ENCODE measurements around the gene NDOR1. TPM values are rescaled to one million over a fixed set of nuclear protein-coding genes. Genes with fewer than 3 reads are reported as not detected.

The NDOR1 gene
- total RNA-seq, 1 experiment from 2014 or later = 27.7 TPM

GRCh38 chr9:137227054-137227852, 21.8 kb downstream of the NDOR1 start, which contains the start of gene RNF224:
Gene RNF224, plus strand, starts transcription at chr9:137227502. Its CDS starts 834 bp downstream, at chr9:137228336.
- POLR2A ChIA-PET (ENCODE audit: unreplicated experiment) = interaction anchor here (0.5 to 1.6 kb wide), 7 partner anchors 13 to 317 kb away, joined by 3 to 12 read pairs (median 4); partner anchors contain the start of gene TUBB4B
- H3K4me2 ChIP-seq = peak within 1 kb of the TSS; percentile 99
- H3K27ac ChIP-seq = peak within 1 kb of the TSS; percentile 79
- H3K27me3 ChIP-seq (ENCODE audit: insufficient read depth, low read depth) = no peaks in the 10 kb centered on the region
- H3F3A ChIP-seq (ENCODE audit: insufficient read depth, low read depth) = peaks cover 44% of the 10 kb centered on the region
- H3K9me2 ChIP-seq (ENCODE audit: insufficient read depth) = no peaks in the 10 kb centered on the region
- DNase-seq = peak; percentile 88 to 99
- intact Hi-C loops (cut with micrococcal nuclease; ENCODE audit: unreplicated experiment) = loop anchor here (1.0 to 2.0 kb wide), 6 partner anchors 30 to 180 kb away; partner anchors contain the start of genes ANAPC2, NPDC1, SAPCD2 and SSNA1
- peaks cover 7% of the 10 kb centered on the region; the same call in 1 of the 2 replicates for H3K79me2 ChIP-seq (ENCODE audit: low read depth)
- no peaks in the 10 kb centered on the region for H3K9me3 ChIP-seq (ENCODE audit: insufficient read depth, low read depth)
- CTCF ChIA-PET = interaction anchor here (0.6 to 2.3 kb wide), 8 partner anchors 9 to 410 kb away, joined by 3 to 15 read pairs (median 4); partner anchors contain the start of genes DPP7 and SSNA1
- no TSS peak for BruUV-seq (replicated peaks)
- peaks cover 55% of the 10 kb centered on the region for H3K4me1 ChIP-seq (replicated peaks; ENCODE audit: insufficient read depth)
- H3K4me3 ChIP-seq = peak within 1 kb of the TSS; percentile 90; the same call in 1 of the 2 replicates
- no peak within 1 kb of the TSS for H2AFZ ChIP-seq
- H4K20me1 ChIP-seq (ENCODE audit: insufficient read depth) = no peaks in the 10 kb centered on the region
- H3K36me3 ChIP-seq (ENCODE audit: low read depth) = no peaks in the 10 kb centered on the region
- TF ChIP-seq CTCF (conservative IDR thresholded peaks at IDR 0.05) (peak; percentile 95), EZH2 (IDR thresholded peaks at IDR 0.05; ENCODE audit: low read depth) (no peak)

- no peaks in the 10 kb centered on the region for H3K9me3 ChIP-seq (ENCODE audit: insufficient read depth, low read depth)
- no peak overlapping the region for H2AFZ ChIP-seq
- POLR2A ChIA-PET (ENCODE audit: unreplicated experiment) = interaction anchor here (0.5 to 1.5 kb wide), 5 partner anchors 13 to 39 kb away, joined by 3 to 7 read pairs (median 4); partner anchors contain the start of gene TUBB4B
Measured at GRCh38 chr9:137227853-137228505, 22.5 kb downstream of the NDOR1 start.

More at GRCh38 chr9:137227853-137228505, 22.5 kb downstream of the NDOR1 start:
- no TSS peak for BruUV-seq (replicated peaks)
- Histone ChIP-seq H3K79me2 (ENCODE audit: low read depth) (peaks cover 7% of the 10 kb centered on the region; the same call in 1 of the 2 replicates), H3K27ac (peak overlapping the region; percentile 79), H3K4me1 (replicated peaks; ENCODE audit: insufficient read depth) (peaks cover 55% of the 10 kb centered on the region), H3K9me2 (ENCODE audit: insufficient read depth) (no peaks in the 10 kb centered on the region), H3F3A (ENCODE audit: insufficient read depth, low read depth) (peaks cover 43% of the 10 kb centered on the region), H3K4me3 (peak overlapping the region; percentile 29; the same call in 1 of the 2 replicates), H3K36me3 (ENCODE audit: low read depth) (no peaks in the 10 kb centered on the region), H3K27me3 (ENCODE audit: insufficient read depth, low read depth) (no peaks in the 10 kb centered on the region), H4K20me1 (ENCODE audit: insufficient read depth) (no peaks in the 10 kb centered on the region), H3K4me2 (peak overlapping the region; percentile 99)
- CTCF ChIA-PET = interaction anchor here (0.6 to 2.3 kb wide), 5 partner anchors 9 to 410 kb away, joined by 3 to 15 read pairs (median 3); partner anchors contain the start of gene SSNA1
- DNase-seq = peak in 1 of 2 experiments; percentile 67
- intact Hi-C loops (cut with micrococcal nuclease; ENCODE audit: unreplicated experiment) = loop anchor here (1.0 to 2.0 kb wide), 6 partner anchors 29 to 181 kb away; partner anchors contain the start of genes ANAPC2, NPDC1, SAPCD2 and SSNA1
- TF ChIP-seq EZH2 (IDR thresholded peaks at IDR 0.05; ENCODE audit: low read depth) (no peak), CTCF (conservative IDR thresholded peaks at IDR 0.05) (no peak)
